HG02884 (cell line): Measurements from ENCODE around the gene ELP4.

Source experiments
- ATAC-seq: cut with Tn5 transposase; IDR thresholded peaks from one replicate; pipeline ENCODE4 v1.9.1; 2021; ENCODE audit warnings: mild to moderate bottlenecking, moderate library complexity; ENCODE audit not compliant: unreplicated experiment

The ELP4 gene

DNA sequence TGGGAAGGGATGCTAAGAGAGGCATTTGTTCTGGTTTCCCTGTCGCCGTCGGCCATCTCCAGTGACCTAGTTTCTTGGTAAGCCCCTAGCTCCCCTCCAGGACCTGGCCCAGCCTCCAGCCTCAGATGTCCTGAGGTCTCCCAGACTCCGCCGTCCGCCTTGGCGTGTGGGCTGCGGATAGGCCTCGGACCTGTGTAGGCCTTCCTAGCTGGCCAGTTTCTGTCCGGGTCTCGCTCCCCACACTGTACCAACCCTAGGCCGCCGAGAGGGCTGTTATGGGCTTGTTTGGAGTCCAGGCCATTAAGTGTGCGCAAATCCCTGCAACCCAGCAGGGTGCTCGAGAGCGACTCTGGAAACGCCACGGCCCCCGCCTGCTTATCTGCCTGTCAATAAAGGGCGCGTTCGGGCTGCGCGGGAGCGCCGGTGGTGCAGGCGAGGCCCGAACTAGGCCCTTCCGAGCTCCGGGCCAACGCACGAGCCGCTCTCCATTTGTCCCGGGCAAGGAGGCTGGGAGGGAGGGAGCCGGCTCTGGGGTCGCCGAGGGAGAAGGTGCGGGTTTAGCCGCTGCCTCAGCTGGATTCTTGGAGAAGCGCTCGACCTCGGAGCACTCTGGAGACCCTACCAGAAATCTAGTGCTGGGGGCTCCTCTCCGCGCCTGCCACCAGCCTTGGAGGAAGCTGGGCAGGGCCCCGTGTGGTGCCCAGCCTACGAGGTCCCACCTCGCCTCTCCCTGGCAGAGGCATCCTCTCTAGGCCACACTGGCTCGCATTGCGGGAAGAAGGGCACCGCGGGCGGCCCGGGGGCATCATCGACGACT, 310.3 kb downstream of the ELP4 start:
- no peak for ATAC-seq

GRCh38 chr11:31820438-31820818, 310.9 kb downstream of the ELP4 start:
- no peak for ATAC-seq

- no peak for ATAC-seq
These were observed 311.7 kb downstream of the ELP4 start for GRCh38 chr11:31821235-31821764.

DNA sequence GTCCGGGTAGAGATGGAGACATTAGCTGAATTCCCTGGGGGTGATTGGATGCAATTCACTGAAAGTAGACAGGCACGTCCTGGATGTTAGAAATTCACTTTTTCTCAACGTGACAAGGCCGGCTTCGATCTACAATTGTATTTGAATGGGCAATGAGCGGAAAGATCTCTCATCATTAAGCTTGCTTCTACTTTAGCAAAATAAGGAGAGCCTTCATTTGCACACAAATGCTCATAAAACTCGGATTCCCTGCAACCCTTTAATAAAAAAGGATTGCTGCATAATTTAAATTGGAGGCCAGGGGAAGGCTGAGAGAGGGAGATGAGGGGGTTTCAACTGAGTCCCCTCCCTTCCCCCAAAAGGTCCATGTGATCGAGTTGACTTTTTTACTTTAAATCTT, 312.2 kb downstream of the ELP4 start:
- ATAC-seq: no peak

DNA sequence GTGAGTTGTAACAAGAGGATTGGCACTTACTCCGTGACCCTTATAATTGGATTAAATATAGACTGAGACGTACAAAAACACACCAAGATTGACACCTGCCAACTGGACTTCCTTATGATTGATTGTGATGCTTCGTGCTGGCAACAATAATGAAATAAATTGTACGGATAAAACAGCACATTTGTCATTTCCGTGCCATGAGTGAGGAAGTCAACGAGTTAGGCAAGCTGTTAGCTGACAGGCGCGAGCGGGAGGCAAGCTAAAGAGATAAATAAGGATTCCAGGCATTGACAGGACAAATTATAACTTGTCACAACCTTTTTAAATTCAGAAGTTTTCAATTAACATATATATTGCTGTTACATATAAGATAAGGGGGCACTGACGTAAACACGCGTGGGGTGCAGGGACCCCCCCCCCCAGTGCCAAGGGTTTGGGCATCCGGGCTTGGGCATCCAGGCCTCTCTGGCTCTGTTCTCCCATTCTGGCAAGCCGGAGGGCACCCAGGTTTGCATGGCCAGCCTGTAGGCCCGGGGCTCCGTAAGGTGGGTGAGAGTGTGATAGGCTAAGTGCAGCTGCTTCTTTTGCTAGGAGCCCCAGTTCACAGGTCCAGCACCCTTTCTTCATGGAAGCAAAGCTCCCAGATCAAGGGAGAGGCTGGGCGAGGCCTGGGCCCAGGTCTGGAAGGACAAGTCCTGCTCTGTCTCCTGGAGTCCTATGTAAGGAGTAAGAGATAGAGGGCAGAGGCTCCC, 312.8 kb downstream of the ELP4 start:
- ATAC-seq: no peak

- ATAC-seq: no peak
These were observed 313.5 kb downstream of the ELP4 start for GRCh38 chr11:31822927-31823643.

GRCh38 chr11:31823644-31824331, 314.2 kb downstream of the ELP4 start:
- ATAC-seq: no peak

DNA sequence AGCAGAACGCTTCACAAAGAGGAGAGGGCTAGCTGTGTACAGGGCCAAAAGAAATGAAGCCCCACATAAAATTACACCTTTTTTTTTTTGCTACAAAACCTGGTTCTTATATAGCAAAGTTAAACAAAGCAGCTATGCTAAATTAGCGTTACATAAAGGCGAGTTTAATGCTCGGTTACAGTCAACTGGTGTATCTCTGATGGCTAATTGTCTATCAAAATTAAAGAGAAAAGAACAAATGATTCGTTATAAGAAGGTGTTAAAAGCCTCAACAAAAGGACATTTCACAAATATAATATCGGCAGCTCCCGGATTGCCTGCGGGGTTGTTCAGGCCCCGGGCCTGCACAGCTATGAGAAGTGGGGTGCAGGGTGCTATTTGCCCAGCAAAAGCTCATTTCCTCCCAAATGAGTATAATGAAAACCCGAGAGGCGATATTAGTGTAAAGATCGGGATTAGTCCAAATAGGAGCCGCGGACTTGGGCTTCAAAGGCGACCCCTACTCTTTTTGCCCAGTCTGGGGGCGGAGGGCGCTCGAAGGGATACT, 314.8 kb downstream of the ELP4 start:
- no peak for ATAC-seq

DNA sequence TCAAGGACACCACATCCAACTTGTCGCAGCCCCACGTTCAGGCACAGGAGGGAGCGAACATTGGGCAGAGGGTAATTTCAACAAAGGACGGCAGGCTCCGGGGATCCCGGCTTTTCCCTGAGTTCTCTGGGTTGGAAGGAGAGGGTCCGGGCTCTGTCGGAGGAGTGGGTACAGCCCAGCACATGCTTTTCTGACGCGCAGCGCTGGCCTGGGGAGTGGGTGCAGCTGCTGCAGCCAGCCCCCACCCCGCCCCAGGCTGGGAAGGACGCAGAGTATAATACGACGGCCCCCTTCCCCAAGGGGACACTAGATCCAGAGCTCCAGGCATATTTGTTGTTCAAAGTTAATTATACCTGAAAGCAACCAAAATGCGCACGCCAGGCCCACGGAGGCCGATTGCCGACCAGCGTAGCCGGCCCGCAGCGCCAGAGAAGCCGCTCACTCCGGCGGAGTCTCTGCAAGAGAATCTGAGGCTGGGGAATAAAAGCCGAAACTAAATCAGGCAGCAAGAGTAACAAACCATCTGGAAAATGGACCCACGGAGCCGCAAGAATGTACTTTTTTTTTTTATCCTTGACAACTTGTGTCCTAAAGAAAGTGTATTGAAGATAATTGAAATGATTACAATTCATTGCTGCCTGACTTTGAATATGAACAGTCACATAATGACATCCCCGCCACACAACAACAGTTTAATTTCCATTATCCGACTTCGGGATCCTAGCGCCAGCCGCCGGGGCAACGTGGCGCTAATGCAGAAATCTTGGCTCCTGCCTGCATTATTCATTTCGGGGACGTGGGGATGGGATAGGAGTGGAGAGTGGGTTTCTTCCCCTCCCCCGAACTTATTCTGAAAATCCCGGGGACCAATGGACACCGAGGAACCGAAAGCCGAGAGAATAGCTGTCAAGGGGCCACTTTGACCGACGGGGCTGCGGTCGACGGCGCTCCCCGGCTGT, 315.6 kb downstream of the ELP4 start:
- no peak for ATAC-seq

GRCh38 chr11:31825838-31826484, 316.4 kb downstream of the ELP4 start:
- ATAC-seq: no peak

GRCh38 chr11:31826536-31827438, 317.2 kb downstream of the ELP4 start:
- ATAC-seq: no peak

DNA sequence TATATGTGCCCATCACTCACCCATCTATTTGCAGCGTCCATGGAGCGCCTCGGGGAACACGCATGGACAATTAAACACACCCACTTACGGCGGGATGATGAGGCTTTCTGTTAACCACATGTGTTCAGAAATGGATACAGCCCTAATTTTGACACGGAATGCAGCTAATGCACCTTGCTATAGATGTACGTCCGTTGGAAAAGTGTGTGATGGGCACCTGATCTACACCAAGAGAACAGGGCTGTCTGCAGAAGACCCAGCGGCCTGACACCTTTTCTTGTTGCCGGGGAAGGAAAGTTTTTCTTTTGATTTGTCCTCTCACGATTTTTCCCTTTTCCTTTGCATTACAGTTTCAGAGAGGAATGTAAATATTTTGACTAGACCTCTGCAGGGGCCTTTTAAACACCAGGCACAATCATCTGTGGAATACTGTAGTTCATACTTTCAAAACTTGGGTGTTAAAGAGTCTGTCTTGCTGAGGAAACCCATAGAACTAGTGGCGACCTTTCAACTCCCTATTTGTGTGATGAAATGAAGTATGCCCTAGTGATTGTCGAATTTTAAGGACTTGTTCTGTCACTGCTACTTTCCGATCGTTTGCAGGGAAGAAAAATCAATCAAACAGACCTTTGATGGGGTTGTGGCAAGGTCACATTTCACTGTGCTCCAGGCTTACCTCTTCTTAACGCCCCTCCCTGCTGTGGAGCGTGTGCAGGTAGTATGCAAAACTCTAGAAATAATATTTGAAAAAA, 318.1 kb downstream of the ELP4 start:
- no peak for ATAC-seq

- no peak for ATAC-seq
These were observed 318.6 kb downstream of the ELP4 start for GRCh38 chr11:31828217-31828616.

DNA sequence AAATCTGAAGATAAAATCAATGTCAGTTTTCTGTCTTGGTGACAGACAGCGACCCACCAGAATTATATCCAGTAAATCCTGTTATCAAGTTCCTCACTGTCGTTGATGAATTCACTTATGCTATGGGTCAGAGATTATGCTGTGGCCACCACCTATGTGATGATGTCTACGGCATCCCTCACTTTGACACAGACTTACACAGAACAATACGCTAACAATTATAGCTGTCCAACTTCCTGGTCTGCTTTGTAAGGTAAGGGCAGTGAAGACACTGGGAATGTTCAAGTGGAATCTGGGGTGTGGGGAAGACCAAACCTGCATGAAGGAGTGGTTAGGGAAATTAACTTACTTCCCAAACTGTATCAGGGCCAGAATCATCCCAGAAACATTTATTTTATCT, 320.8 kb downstream of the ELP4 start:
- no peak for ATAC-seq

GRCh38 chr11:31834237-31834636, 324.7 kb downstream of the ELP4 start:
- ATAC-seq: no peak
